Measurements from ENCODE around the gene CHD5.

CHD5 gene

GRCh38 chr1:6117064-6117463, 63.1 kb downstream of the CHD5 start:
- no peak for TF ChIP-seq MYC (IDR thresholded peaks at IDR 0.05; ENCODE audit: low read depth, low read length)
- TF ChIP-seq CTCF (IDR thresholded peaks at IDR 0.05; ENCODE audit: low read depth, low read length), result no peak
- TF ChIP-seq POLR2A (IDR thresholded peaks at IDR 0.05; ENCODE audit: extremely low read depth, insufficient read length), result no peak
- no peak for TF ChIP-seq MAX (IDR thresholded peaks at IDR 0.05; ENCODE audit: low read depth, low read length)
- DNase-seq (ENCODE audit: low read depth), result no peak
- no peak overlapping the region for H3K4me3 ChIP-seq (ENCODE audit: low read depth, low read length)

DNA sequence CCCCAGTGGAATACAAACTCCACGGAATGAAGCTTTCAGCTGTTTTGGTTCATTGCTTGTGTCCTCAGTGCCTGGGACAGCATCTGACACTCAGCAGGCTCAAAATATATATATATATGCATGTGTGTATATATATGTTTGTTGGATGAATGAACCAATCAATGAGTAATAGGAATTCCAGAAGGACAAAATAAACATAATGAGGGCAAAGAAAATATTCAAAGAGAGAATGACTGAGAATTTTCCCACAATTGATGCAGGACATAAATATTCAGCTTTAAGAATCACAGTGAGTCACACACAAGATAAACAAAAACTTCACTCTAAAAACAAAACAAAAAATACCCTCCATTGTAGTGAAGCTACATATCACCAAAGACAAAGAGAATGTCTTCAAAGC, 64.0 kb downstream of the CHD5 start:
- H3K4me3 ChIP-seq (ENCODE audit: low read depth, low read length), result no peak overlapping the region
- no peak for DNase-seq (ENCODE audit: low read depth)
- no peak for TF ChIP-seq MYC (IDR thresholded peaks at IDR 0.05; ENCODE audit: low read depth, low read length)
- TF ChIP-seq MAX (IDR thresholded peaks at IDR 0.05; ENCODE audit: low read depth, low read length), result no peak

GRCh38 chr1:6113745-6114144, 66.4 kb downstream of the CHD5 start:
- TF ChIP-seq POLR2A (IDR thresholded peaks at IDR 0.05; ENCODE audit: extremely low read depth, insufficient read length) (no peak), CTCF (IDR thresholded peaks at IDR 0.05; ENCODE audit: low read depth, low read length) (no peak)
- no peak overlapping the region for H3K4me3 ChIP-seq (ENCODE audit: low read depth, low read length)
- no peak for DNase-seq (ENCODE audit: low read depth)

DNA sequence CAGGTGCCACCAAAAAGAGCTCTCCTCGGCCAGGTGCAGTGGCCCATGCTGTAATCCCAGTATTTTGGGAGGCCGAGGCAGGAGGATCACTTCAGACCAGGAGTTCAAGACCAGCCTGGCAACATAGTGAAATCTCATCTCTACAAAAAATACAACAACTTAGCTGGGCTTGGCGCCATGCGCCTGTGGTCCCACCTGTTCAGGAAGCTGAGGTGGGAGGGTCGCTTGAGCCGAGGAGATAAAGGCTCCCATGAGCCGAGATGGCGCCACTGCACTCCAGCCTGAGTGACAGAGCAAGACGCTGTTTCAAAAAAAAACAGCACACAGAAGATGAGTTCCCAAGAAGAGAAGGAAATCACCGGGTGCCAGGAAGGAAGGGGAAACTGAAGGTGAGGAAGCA, 67.0 kb downstream of the CHD5 start:
- TF ChIP-seq MAX (IDR thresholded peaks at IDR 0.05; ENCODE audit: low read depth, low read length) (no peak), CTCF (IDR thresholded peaks at IDR 0.05; ENCODE audit: low read depth, low read length) (no peak)

GRCh38 chr1:6112690-6113005, 67.5 kb downstream of the CHD5 start:
- no peak for DNase-seq (ENCODE audit: low read depth)
- H3K4me3 ChIP-seq (ENCODE audit: low read depth, low read length), result no peak overlapping the region
- no peak for TF ChIP-seq MAX (IDR thresholded peaks at IDR 0.05; ENCODE audit: low read depth, low read length)
- TF ChIP-seq MYC (IDR thresholded peaks at IDR 0.05; ENCODE audit: low read depth, low read length), result no peak
- no peak for TF ChIP-seq CTCF (IDR thresholded peaks at IDR 0.05; ENCODE audit: low read depth, low read length)

More for the DNA sequence above, 67.0 kb downstream of the CHD5 start:
- no peak for DNase-seq (ENCODE audit: low read depth)
- no peak overlapping the region for H3K4me3 ChIP-seq (ENCODE audit: low read depth, low read length)

- DNase-seq (ENCODE audit: low read depth), result no peak
- no peak for TF ChIP-seq POLR2A (IDR thresholded peaks at IDR 0.05; ENCODE audit: extremely low read depth, insufficient read length)
- TF ChIP-seq CTCF (IDR thresholded peaks at IDR 0.05; ENCODE audit: low read depth, low read length), result no peak
- no peak for TF ChIP-seq MAX (IDR thresholded peaks at IDR 0.05; ENCODE audit: low read depth, low read length)
- no peak for TF ChIP-seq MYC (IDR thresholded peaks at IDR 0.05; ENCODE audit: low read depth, low read length)
- H3K4me3 ChIP-seq (ENCODE audit: low read depth, low read length), result no peak overlapping the region
Observed at GRCh38 chr1:6111991-6112689, 68.0 kb downstream of the CHD5 start.
